Hematopoietic multipotent progenitor cell (in vitro differentiated cells): ENCODE measurements around the gene PRDM10. TPM values are rescaled to one million over a fixed set of nuclear protein-coding genes. Genes with fewer than 3 reads are reported as not detected.
"Not testable (repeated sequence)": the region's sequence is repeated elsewhere in the genome, so short reads cannot be mapped to it uniquely, and the experiment has no call there.

Experiments used
- DNase-seq, 3 donors: peaks; one replicate each; pipeline ENCODE4 v3.0.0-alpha.2; 2011 to 2015; ENCODE audit warnings: low read depth in 2 of 3, low spot score in 2 of 3
- total RNA-seq: library from RNA; depleted of rRNA; stranded (reverse); fragments of >200 nt; gene quantifications from one replicate; pipeline ENCODE4 v1.2.3, GENCODE V29; 2012

The PRDM10 gene
- total RNA-seq, 1 donor: 11.0 TPM

- no peak for DNase-seq
Measured at GRCh38 chr11:130020323-130020722, 17.7 kb upstream of the PRDM10 start.

- DNase-seq: not testable (repeated sequence)
Measured at GRCh38 chr11:130015846-130016245, 13.2 kb upstream of the PRDM10 start.

GRCh38 chr11:130008326-130008725, 5.7 kb upstream of the PRDM10 start:
- no peak for DNase-seq

GRCh38 chr11:130006929-130007328, 4.3 kb upstream of the PRDM10 start:
- DNase-seq: no peak

GRCh38 chr11:130003717-130004001, 1.0 kb upstream of the PRDM10 start:
- no peak for DNase-seq

GRCh38 chr11:130002846-130003716, 446 bp upstream of the PRDM10 start:
- peak; percentile 90 to 98 (median 95) for DNase-seq

- DNase-seq: peak; percentile 22 to 46 (median 31)
Measured at GRCh38 chr11:130001461-130002351, 929 bp downstream of the PRDM10 start.

GRCh38 chr11:130000552-130001176, 2.0 kb downstream of the PRDM10 start:
- no peak for DNase-seq

- DNase-seq: no peak
Measured at GRCh38 chr11:129999407-129999806, 3.2 kb downstream of the PRDM10 start.

- DNase-seq: no peak
Measured at GRCh38 chr11:129998905-129999304, 3.7 kb downstream of the PRDM10 start.

- DNase-seq: no peak
Measured at GRCh38 chr11:129998107-129998506, 4.5 kb downstream of the PRDM10 start.

GRCh38 chr11:129997513-129997912, 5.1 kb downstream of the PRDM10 start:
- no peak for DNase-seq

GRCh38 chr11:129996113-129996870, 6.3 kb downstream of the PRDM10 start:
- DNase-seq: no peak

GRCh38 chr11:129995163-129995562, 7.5 kb downstream of the PRDM10 start:
- no peak for DNase-seq

GRCh38 chr11:129992161-129992944, 10.3 kb downstream of the PRDM10 start:
- peak; percentile 13 to 81 (median 73) for DNase-seq

GRCh38 chr11:129989149-129989813, 13.4 kb downstream of the PRDM10 start:
- peak in 1 of 3 donors; percentile 9 for DNase-seq

GRCh38 chr11:129987950-129988349, 14.7 kb downstream of the PRDM10 start:
- no peak for DNase-seq

- DNase-seq: no peak
Measured at GRCh38 chr11:129985823-129986222, 16.8 kb downstream of the PRDM10 start.

GRCh38 chr11:129980086-129980485, 22.5 kb downstream of the PRDM10 start:
- no peak for DNase-seq
